NB4 (cell line): ENCODE data around the gene LTBP1.
"Not testable (repeated sequence)": the region's sequence is repeated elsewhere in the genome, so short reads cannot be mapped to it uniquely, and the experiment has no call there.

Experiments used
- DNase-seq: peaks from one replicate; pipeline ENCODE4 v3.0.0; 2010; ENCODE audit warnings: low read depth
- H3K4me3 ChIP-seq: one replicate; pipeline ENCODE4 v1.5.1; 2011; ENCODE audit warnings: mild to moderate bottlenecking, low read depth, low read length, moderate library complexity
- CTCF ChIP-seq: IDR thresholded peaks from one replicate; pipeline ENCODE4 v1.5.1; 2012; ENCODE audit warnings: low read depth, low read length
- MAX ChIP-seq: IDR thresholded peaks from 2 replicates; pipeline ENCODE4 v1.6.1; 2011; ENCODE audit warnings: low read depth, low read length
- MYC ChIP-seq: IDR thresholded peaks from 2 replicates; pipeline ENCODE4 v1.6.1; 2011; ENCODE audit warnings: low read depth, low read length
- POLR2A ChIP-seq: IDR thresholded peaks from 2 replicates; pipeline ENCODE4 v1.6.1; 2011; ENCODE audit warnings: mild to moderate bottlenecking; ENCODE audit not compliant: insufficient read length; ENCODE audit errors: extremely low read depth

The LTBP1 gene

GRCh38 chr2:33056170-33056569 is 109.4 kb downstream of the LTBP1 start:
- no peak for DNase-seq
- TF ChIP-seq POLR2A, result no peak
- TF ChIP-seq MYC, result no peak
- TF ChIP-seq MAX, result no peak
- TF ChIP-seq CTCF, result no peak
- no peak overlapping the region for H3K4me3 ChIP-seq

- DNase-seq, H3K4me3 ChIP-seq: not testable (repeated sequence)
Measured at GRCh38 chr2:33057307-33058028, 110.7 kb downstream of the LTBP1 start.

- H3K4me3 ChIP-seq, result no peak overlapping the region
- no peak for DNase-seq
- TF ChIP-seq POLR2A, result no peak
- TF ChIP-seq CTCF, result no peak
- no peak for TF ChIP-seq MAX
- no peak for TF ChIP-seq MYC
Measured at GRCh38 chr2:33058716-33059470, 112.1 kb downstream of the LTBP1 start.

GRCh38 chr2:33059471-33060156 is 112.9 kb downstream of the LTBP1 start:
- no peak for DNase-seq
- no peak for TF ChIP-seq MYC
- no peak for TF ChIP-seq MAX
- no peak for TF ChIP-seq POLR2A
- TF ChIP-seq CTCF, result no peak
- H3K4me3 ChIP-seq, result no peak overlapping the region

- TF ChIP-seq MAX (no peak), POLR2A (no peak)
- H3K4me3 ChIP-seq, result no peak overlapping the region
- no peak for DNase-seq
Measured at GRCh38 chr2:33060405-33060804, 113.7 kb downstream of the LTBP1 start.

- H3K4me3 ChIP-seq, result no peak overlapping the region
- TF ChIP-seq MAX (no peak), CTCF (no peak), POLR2A (no peak), MYC (no peak)
- DNase-seq, result no peak
Measured at GRCh38 chr2:33062665-33063250, 116.0 kb downstream of the LTBP1 start.
